Measurements from ENCODE around the gene CBLB. TPM values are rescaled to one million over a fixed set of nuclear protein-coding genes. Genes with fewer than 3 reads are reported as not detected.

The CBLB gene
- total RNA-seq, 2 experiments from 2014 or later = 24.5 to 38.5 TPM

GRCh38 chr3:105836533-105836932 lies 32.3 kb downstream of the CBLB start:
- CTCF ChIA-PET (ENCODE audit: unreplicated experiment) = no interaction called here
- Histone ChIP-seq H4K20me1 (ENCODE audit: insufficient read depth, low read length) (no peaks in the 10 kb centered on the region), H3K27ac (ENCODE audit: low read depth, low read length, poor library complexity, severe bottlenecking) (peak overlapping the region; percentile 77), H2AFZ (ENCODE audit: low read length) (peak overlapping the region; percentile 61; the same call in 1 of the 2 replicates), H3K9me2 (ENCODE audit: insufficient read depth, low read length) (no peaks in the 10 kb centered on the region), H3K9me3 (ENCODE audit: low read length) (no peaks in the 10 kb centered on the region), H3K4me3 (ENCODE audit: low read depth, low read length, poor library complexity, severe bottlenecking) (peak overlapping the region; percentile 65), H3K79me2 (ENCODE audit: insufficient read depth, low read depth, low read length) (peaks cover 34% of the 10 kb centered on the region; the same call in 1 of the 2 replicates), H3K36me3 (ENCODE audit: insufficient read depth, low read length) (peaks cover 3% of the 10 kb centered on the region; the same call in 1 of the 2 replicates), H3K4me1 (ENCODE audit: insufficient read depth, low read length, poor library complexity, severe bottlenecking) (peaks cover 77% of the 10 kb centered on the region), H3K4me2 (ENCODE audit: low read length) (peak overlapping the region; percentile 90)
- intact Hi-C loops (cut with micrococcal nuclease; ENCODE audit: unreplicated experiment) = loop anchor here (2.0 to 10.0 kb wide), 2 partner anchors 30 to 418 kb away; no protein-coding TSS in a partner anchor
- TF ChIP-seq CTCF (conservative IDR thresholded peaks at IDR 0.05; ENCODE audit: low read length) = peak; percentile 61
- TF ChIP-seq EZH2phosphoT487 (IDR thresholded peaks at IDR 0.05; ENCODE audit: borderline replicate concordance, low read depth, low read length) = no peak
- DNase-seq (ENCODE audit: low spot score) = peak; percentile 71
- BruUV-seq (replicated peaks) = no TSS peak
- POLR2A ChIA-PET = interaction anchor here (0.5 to 6.9 kb wide), 15 partner anchors 8 to 466 kb away, joined by 3 to 37 read pairs (median 7); partner anchors contain the start of gene CBLB

- H3K4me1 ChIP-seq (ENCODE audit: insufficient read depth, low read length, poor library complexity, severe bottlenecking) = peaks cover 86% of the 10 kb centered on the region
- no peaks in the 10 kb centered on the region for H3K9me3 ChIP-seq (ENCODE audit: low read length)
- TF ChIP-seq EZH2phosphoT487 (IDR thresholded peaks at IDR 0.05; ENCODE audit: borderline replicate concordance, low read depth, low read length) = no peak
- no peak for TF ChIP-seq CTCF (conservative IDR thresholded peaks at IDR 0.05; ENCODE audit: low read length)
- ChIA-PET CTCF (ENCODE audit: unreplicated experiment) (interaction anchor here (0.5 to 1.5 kb wide), 3 partner anchors 12 to 34 kb away, joined by 3 to 6 read pairs (median 3); partner anchors contain the start of gene CBLB), POLR2A (interaction anchor here (0.9 to 6.9 kb wide), 13 partner anchors 9 to 56 kb away, joined by 3 to 37 read pairs (median 7); partner anchors contain the start of gene CBLB)
- peak overlapping the region; percentile 90 for H3K4me2 ChIP-seq (ENCODE audit: low read length)
- intact Hi-C loops (cut with micrococcal nuclease; ENCODE audit: unreplicated experiment) = loop anchor here (2.0 to 10.0 kb wide), 2 partner anchors 31 to 419 kb away; no protein-coding TSS in a partner anchor
- H4K20me1 ChIP-seq (ENCODE audit: insufficient read depth, low read length) = no peaks in the 10 kb centered on the region
- peaks cover 39% of the 10 kb centered on the region; the same call in 1 of the 2 replicates for H3K79me2 ChIP-seq (ENCODE audit: insufficient read depth, low read depth, low read length)
- peaks cover 3% of the 10 kb centered on the region; the same call in 1 of the 2 replicates for H3K36me3 ChIP-seq (ENCODE audit: insufficient read depth, low read length)
- no peak for DNase-seq (ENCODE audit: low spot score)
- no peaks in the 10 kb centered on the region for H3K9me2 ChIP-seq (ENCODE audit: insufficient read depth, low read length)
- peak overlapping the region; percentile 77 for H3K27ac ChIP-seq (ENCODE audit: low read depth, low read length, poor library complexity, severe bottlenecking)
- H3K4me3 ChIP-seq (ENCODE audit: low read depth, low read length, poor library complexity, severe bottlenecking) = peak overlapping the region; percentile 65
- no peak overlapping the region; the same call in 1 of the 2 replicates for H2AFZ ChIP-seq (ENCODE audit: low read length)
- no TSS peak for BruUV-seq (replicated peaks)
Measured at GRCh38 chr3:105835606-105836005, 33.2 kb downstream of the CBLB start.

GRCh38 chr3:105834768-105835167 lies 34.0 kb downstream of the CBLB start:
- H3K9me3 ChIP-seq (ENCODE audit: low read length) = no peaks in the 10 kb centered on the region
- peak overlapping the region; percentile 77 for H3K27ac ChIP-seq (ENCODE audit: low read depth, low read length, poor library complexity, severe bottlenecking)
- no peaks in the 10 kb centered on the region for H4K20me1 ChIP-seq (ENCODE audit: insufficient read depth, low read length)
- DNase-seq (ENCODE audit: low spot score) = no peak
- peak overlapping the region; percentile 64; the same call in 1 of the 2 replicates for H2AFZ ChIP-seq (ENCODE audit: low read length)
- POLR2A ChIA-PET = interaction anchor here (0.7 to 6.9 kb wide), 13 partner anchors 10 to 105 kb away, joined by 3 to 37 read pairs (median 7); partner anchors contain the start of gene CBLB
- no peak for TF ChIP-seq CTCF (conservative IDR thresholded peaks at IDR 0.05; ENCODE audit: low read length)
- no peak for TF ChIP-seq EZH2phosphoT487 (IDR thresholded peaks at IDR 0.05; ENCODE audit: borderline replicate concordance, low read depth, low read length)
- peaks cover 95% of the 10 kb centered on the region for H3K4me1 ChIP-seq (ENCODE audit: insufficient read depth, low read length, poor library complexity, severe bottlenecking)
- peak overlapping the region; percentile 65 for H3K4me3 ChIP-seq (ENCODE audit: low read depth, low read length, poor library complexity, severe bottlenecking)
- peaks cover 3% of the 10 kb centered on the region; the same call in 1 of the 2 replicates for H3K36me3 ChIP-seq (ENCODE audit: insufficient read depth, low read length)
- H3K9me2 ChIP-seq (ENCODE audit: insufficient read depth, low read length) = no peaks in the 10 kb centered on the region
- peaks cover 47% of the 10 kb centered on the region; the same call in 1 of the 2 replicates for H3K79me2 ChIP-seq (ENCODE audit: insufficient read depth, low read depth, low read length)
- CTCF ChIA-PET (ENCODE audit: unreplicated experiment) = interaction anchor here (0.5 to 1.5 kb wide), 2 partner anchors 27 to 34 kb away, joined by 3 read pairs; partner anchors contain the start of gene CBLB
- peak overlapping the region; percentile 90 for H3K4me2 ChIP-seq (ENCODE audit: low read length)
- BruUV-seq (replicated peaks) = no TSS peak
- intact Hi-C loops (cut with micrococcal nuclease; ENCODE audit: unreplicated experiment) = loop anchor here (10.0 kb wide), 1 partner anchor 420 kb away; no protein-coding TSS in a partner anchor

Data from OCI-LY7 (cell line).